ENCODE results near the gene RHOU.
"Not testable (repeated sequence)": the region's sequence is repeated elsewhere in the genome, so short reads cannot be mapped to it uniquely, and the experiment has no call there.

Gene RHOU

GRCh38 chr1:228765168-228765946 lies 30.1 kb downstream of the RHOU start:
- DNase-seq = no peak

GRCh38 chr1:228766788-228767187 lies 31.5 kb downstream of the RHOU start:
- no peak for DNase-seq

GRCh38 chr1:228767636-228768354 lies 32.5 kb downstream of the RHOU start:
- no peak for DNase-seq

- DNase-seq = peak; percentile 91
These were observed 33.2 kb downstream of the RHOU start for GRCh38 chr1:228768355-228769000.

- peak; percentile 74 for DNase-seq
These were observed 35.5 kb downstream of the RHOU start for GRCh38 chr1:228770779-228771223.

- no peak for DNase-seq
These were observed 37.4 kb downstream of the RHOU start for GRCh38 chr1:228772516-228773212.

- DNase-seq = not testable (repeated sequence)
These were observed 40.7 kb downstream of the RHOU start for GRCh38 chr1:228775946-228776345.

GRCh38 chr1:228776449-228776848 lies 41.2 kb downstream of the RHOU start:
- DNase-seq = no peak

GRCh38 chr1:228777236-228777635 lies 42.0 kb downstream of the RHOU start:
- no peak for DNase-seq

GRCh38 chr1:228778026-228778425 lies 42.7 kb downstream of the RHOU start:
- DNase-seq = no peak

- no peak for DNase-seq
These were observed 43.2 kb downstream of the RHOU start for GRCh38 chr1:228778466-228778865.

GRCh38 chr1:228778961-228779360 lies 43.7 kb downstream of the RHOU start:
- DNase-seq = no peak

GRCh38 chr1:228781161-228781808 lies 46.0 kb downstream of the RHOU start:
- DNase-seq = peak; percentile 49

- no peak for DNase-seq
These were observed 46.8 kb downstream of the RHOU start for GRCh38 chr1:228781809-228782661.

- DNase-seq = no peak
These were observed 47.6 kb downstream of the RHOU start for GRCh38 chr1:228782662-228783417.

- no peak for DNase-seq
These were observed 48.2 kb downstream of the RHOU start for GRCh38 chr1:228783418-228784040.

- no peak for DNase-seq
These were observed 48.9 kb downstream of the RHOU start for GRCh38 chr1:228784181-228784580.

GRCh38 chr1:228785366-228786330 lies 50.4 kb downstream of the RHOU start:
- DNase-seq = no peak

Data from DMS 273 treated with DMSO at 0.1 percent for 48 hours (cell line).